K562 (cell line): ENCODE data around the gene NAV2. TPM values are rescaled to one million over a fixed set of nuclear protein-coding genes. Genes with fewer than 3 reads are reported as not detected.

Source experiments
- ATF4 ChIP-seq: fragments of 450-650 bp; formaldehyde crosslinking; IDR thresholded peaks from 2 replicates; pipeline ENCODE4 v1.4.0; 2022; ENCODE audit warnings: mild to moderate bottlenecking, moderate library complexity
- CGGBP1 ChIP-seq: fragments of 250-450 bp; sonication (Bioruptor Pico); IDR thresholded peaks from 2 replicates; pipeline ENCODE4 v1.9.0; 2021; ENCODE audit warnings: mild to moderate bottlenecking
- ESRRB ChIP-seq: fragments of 250-450 bp; sonication (Bioruptor Pico); IDR thresholded peaks from 2 replicates; pipeline ENCODE4 v1.5.0; 2020; ENCODE audit warnings: mild to moderate bottlenecking, moderate library complexity, borderline replicate concordance
- FOXO4 ChIP-seq: fragments of 450-650 bp; formaldehyde crosslinking; IDR thresholded peaks from 2 replicates; pipeline ENCODE4 v1.4.0; 2020; ENCODE audit warnings: mild to moderate bottlenecking, moderate library complexity
- HEY1 ChIP-seq: fragments of 250-450 bp; sonication (Bioruptor Pico); IDR thresholded peaks from 2 replicates; pipeline ENCODE4 v1.5.0; 2020; ENCODE audit warnings: mild to moderate bottlenecking, moderate library complexity, borderline replicate concordance
- MEF2D ChIP-seq: conservative IDR thresholded peaks from 2 replicates; pipeline ENCODE4 v1.6.1; 2016; ENCODE audit warnings: low read depth, missing genetic modification characterization, missing compliant biosample characterization
- MNT ChIP-seq, 2 experiments: fragments of 450-650 bp; conservative IDR thresholded peaks; 2 replicates each; pipeline ENCODE4 v1.6.1; 2017; ENCODE audit warnings: mild to moderate bottlenecking in 2 of 2, moderate library complexity in 2 of 2
- NCOA2 ChIP-seq, 2 experiments: fragments of 450-650 bp; IDR thresholded peaks; 2 replicates each; pipeline ENCODE4 v1.6.1; 2018; ENCODE audit warnings: mild to moderate bottlenecking in 2 of 2, moderate library complexity in 1 of 2; ENCODE audit not compliant: partially characterized antibody in 2 of 2
- PPARD ChIP-seq: fragments of 250-450 bp; sonication (Bioruptor Pico); IDR thresholded peaks from 2 replicates; pipeline ENCODE4 v1.8.0; 2022; ENCODE audit warnings: inconsistent platforms, mild to moderate bottlenecking, moderate library complexity
- PTBP1 ChIP-seq: fragments of 200-400 bp; formaldehyde crosslinking; IDR thresholded peaks from 2 replicates; pipeline ENCODE4 v1.6.1; 2017; ENCODE audit warnings: low read depth, low read length
- SRSF3 ChIP-seq: fragments of 200-400 bp; formaldehyde crosslinking; IDR thresholded peaks from 2 replicates; pipeline ENCODE4 v1.6.1; 2016; ENCODE audit warnings: mild to moderate bottlenecking, low read length, moderate library complexity; ENCODE audit not compliant: insufficient read depth
- TCF7 ChIP-seq: sonication (generic); IDR thresholded peaks from 2 replicates; pipeline ENCODE4 v1.6.1; 2016; ENCODE audit warnings: antibody characterized with exemption, borderline replicate concordance
- TGIF2 ChIP-seq: sonication (generic); formaldehyde crosslinking; IDR thresholded peaks from 2 replicates; pipeline ENCODE4 v1.8.1; 2022; ENCODE audit warnings: mild to moderate bottlenecking, missing genetic modification reagents, moderate library complexity
- ZBTB2 ChIP-seq: fragments of 450-650 bp; IDR thresholded peaks from 2 replicates; pipeline ENCODE4 v1.6.1; 2016; ENCODE audit warnings: antibody characterized with exemption
- polyA plus RNA-seq, 8 experiments: library from polyadenylated mRNA; depleted of rRNA in 4 of 8; stranded (reverse) in 5 of 8; unstranded in 3 of 8; fragments of >200 nt; fragmentation: Nextera tagmentation in 2 of 8; fragmentation: Illumina TruSeq in 1 of 8; extraction: Ambion mirVana in 2 of 8; extraction: Trizol in 1 of 8; gene quantifications; 2 replicates each; pipeline versions ENCODE4 v1.2.1 to v1.2.3, GENCODE V29; 2011 to 2014; ENCODE audit warnings: inconsistent platforms in 1 of 8, missing spikeins in 1 of 8
- total RNA-seq, 7 experiments: library from RNA; depleted of rRNA in 6 of 7; stranded (reverse); fragments of >200 nt in 6 of 7; fragmentation: Illumina TruSeq in 2 of 7; extraction: Trizol in 2 of 7; gene quantifications; 2 replicates each; pipeline versions ENCODE4 v1.2.1 to v1.2.3, GENCODE V29; 2011 to 2021; ENCODE audit warnings: low replicate concordance in 1 of 7
- TF ChIP-seq, protein P1 (sequence below): sonication (generic); formaldehyde crosslinking; IDR thresholded peaks from 2 replicates; pipeline ENCODE4 v1.8.0; 2022; ENCODE audit warnings: missing genetic modification reagents, mild to moderate bottlenecking, moderate library complexity, borderline replicate concordance
- TF ChIP-seq, protein P2 (sequence below): fragments of 200-800 bp; sonication (Bioruptor generic); IDR thresholded peaks from 2 replicates; pipeline ENCODE4 v1.6.1; 2017; ENCODE audit warnings: missing genetic modification characterization, missing compliant biosample characterization

NAV2 gene
- total and polyA plus RNA-seq, 9 of the 15 experiments (the other 6 are each of a cell fraction or from before 2014, with no cell fraction given): 0.03 to 0.35 (median 0.05) TPM

DNA sequence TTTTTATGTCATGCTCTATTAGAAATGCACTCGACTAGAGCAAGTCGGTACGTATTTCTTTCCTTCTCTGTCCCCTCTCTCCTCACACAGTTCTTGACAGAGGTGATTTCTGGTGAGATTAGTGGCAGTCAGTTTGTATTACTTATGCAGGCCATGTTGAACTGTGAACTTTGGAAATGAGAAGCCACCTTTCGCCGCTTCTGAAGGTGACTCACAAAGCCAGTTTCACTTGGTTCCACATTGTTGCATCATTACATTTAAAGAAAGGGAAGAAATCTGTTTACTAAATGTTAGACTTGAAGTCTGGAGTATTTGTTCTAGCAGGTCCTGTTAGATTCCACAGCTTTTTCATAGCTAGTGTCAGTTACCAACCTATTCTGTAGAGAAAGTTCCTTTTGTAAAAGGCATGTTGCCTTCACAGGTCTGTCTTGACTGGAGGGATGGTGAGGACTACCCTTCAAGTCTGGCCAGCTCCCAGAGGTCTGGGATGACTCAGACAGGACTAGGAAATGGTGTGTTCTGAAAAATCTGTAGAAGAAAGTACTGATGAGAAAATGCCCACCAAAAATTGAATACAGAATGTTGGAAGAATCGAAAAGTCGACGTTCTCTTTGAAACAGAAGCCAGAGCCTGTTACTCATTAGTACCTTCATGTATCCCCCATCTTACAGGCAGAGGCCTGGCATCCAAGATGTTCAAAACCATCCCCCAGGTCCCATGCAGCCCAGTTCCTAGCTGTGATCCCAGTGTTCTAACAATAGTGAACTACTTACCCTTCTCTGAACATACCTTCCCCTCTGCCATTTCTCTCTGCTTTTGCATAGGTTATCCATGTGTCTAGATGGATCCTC lies 266.3 kb downstream of the NAV2 start (continued):
- TF ChIP-seq ATF4 (peak; percentile 98), CGGBP1 (CRISPR knock-in tag) (no peak), PTBP1 (no peak), ESRRB (CRISPR knock-in tag) (no peak), NCOA2 (IDR thresholded peaks at IDR 0.05; ENCODE audit: partially characterized antibody in 2 of 2) (no peak), FOXO4 (CRISPR knock-in tag) (no peak), TGIF2 (CRISPR knock-in tag) (no peak), PPARD (CRISPR knock-in tag) (no peak), MNT (conservative IDR thresholded peaks at IDR 0.05) (no peak), TCF7 (no peak), HEY1 (CRISPR knock-in tag) (peak; percentile 70; the same call in 1 of the 2 replicates), MEF2D (tag) (peak; percentile 81), ZBTB2 (no peak), SRSF3 (no peak)
- TF ChIP-seq, protein P1, sequence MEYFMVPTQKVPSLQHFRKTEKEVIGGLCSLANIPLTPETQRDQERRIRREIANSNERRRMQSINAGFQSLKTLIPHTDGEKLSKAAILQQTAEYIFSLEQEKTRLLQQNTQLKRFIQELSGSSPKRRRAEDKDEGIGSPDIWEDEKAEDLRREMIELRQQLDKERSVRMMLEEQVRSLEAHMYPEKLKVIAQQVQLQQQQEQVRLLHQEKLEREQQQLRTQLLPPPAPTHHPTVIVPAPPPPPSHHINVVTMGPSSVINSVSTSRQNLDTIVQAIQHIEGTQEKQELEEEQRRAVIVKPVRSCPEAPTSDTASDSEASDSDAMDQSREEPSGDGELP (CRISPR knock-in tag): no peak
- TF ChIP-seq, protein P2, sequence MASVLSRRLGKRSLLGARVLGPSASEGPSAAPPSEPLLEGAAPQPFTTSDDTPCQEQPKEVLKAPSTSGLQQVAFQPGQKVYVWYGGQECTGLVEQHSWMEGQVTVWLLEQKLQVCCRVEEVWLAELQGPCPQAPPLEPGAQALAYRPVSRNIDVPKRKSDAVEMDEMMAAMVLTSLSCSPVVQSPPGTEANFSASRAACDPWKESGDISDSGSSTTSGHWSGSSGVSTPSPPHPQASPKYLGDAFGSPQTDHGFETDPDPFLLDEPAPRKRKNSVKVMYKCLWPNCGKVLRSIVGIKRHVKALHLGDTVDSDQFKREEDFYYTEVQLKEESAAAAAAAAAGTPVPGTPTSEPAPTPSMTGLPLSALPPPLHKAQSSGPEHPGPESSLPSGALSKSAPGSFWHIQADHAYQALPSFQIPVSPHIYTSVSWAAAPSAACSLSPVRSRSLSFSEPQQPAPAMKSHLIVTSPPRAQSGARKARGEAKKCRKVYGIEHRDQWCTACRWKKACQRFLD (CRISPR knock-in tag): peak; percentile 81; the same call in 1 of the 2 replicates
